ENCODE results near the gene DCC.

DNA sequence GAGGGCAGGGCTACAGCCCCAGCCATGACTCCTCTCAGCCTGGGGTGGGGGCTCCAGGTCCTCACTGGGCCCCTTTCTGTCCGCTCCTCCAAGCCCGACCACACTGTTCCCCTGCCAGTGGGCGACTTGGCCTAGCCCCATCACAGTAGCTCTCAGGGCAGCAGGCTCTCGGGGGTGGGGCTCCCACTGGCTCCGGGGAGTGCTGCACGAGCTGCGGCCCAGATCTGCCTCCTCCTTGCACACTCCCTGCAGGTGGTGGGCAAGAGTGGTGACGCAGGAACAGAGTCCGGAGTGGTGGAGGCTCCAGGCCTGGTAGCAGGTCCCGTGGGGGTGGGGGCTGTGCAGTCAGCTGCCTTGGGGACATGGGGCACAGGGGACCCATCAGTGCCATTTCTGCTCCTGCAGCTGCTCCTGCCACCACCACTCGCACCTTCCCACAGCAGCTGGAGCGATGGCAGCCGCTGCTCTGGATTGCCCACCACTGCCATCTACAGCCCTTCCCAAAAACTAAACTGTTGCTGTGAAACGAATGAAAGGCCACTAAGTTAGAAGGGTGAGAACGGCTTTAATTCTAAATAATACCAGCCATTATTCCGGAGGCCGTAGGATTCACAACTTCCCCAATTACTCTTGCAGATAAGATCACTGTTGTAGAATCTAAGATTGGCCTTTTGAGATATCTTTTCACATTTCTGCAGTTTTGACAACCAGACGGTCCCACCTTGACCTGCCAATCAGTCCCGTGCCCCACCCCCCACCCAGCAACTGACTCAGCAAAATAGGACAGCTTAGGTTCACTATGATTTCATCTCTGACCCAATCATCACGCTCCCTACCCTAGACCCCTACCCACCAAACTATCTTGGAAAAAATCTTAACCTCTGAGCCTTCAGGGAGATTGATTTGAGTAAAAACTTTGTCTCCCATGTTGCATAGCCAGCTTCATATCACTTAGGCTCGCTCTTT lies 530.2 kb downstream of the DCC start:
- no peak for TF ChIP-seq POLR2A (IDR thresholded peaks at IDR 0.05)
- TF ChIP-seq, protein P1, sequence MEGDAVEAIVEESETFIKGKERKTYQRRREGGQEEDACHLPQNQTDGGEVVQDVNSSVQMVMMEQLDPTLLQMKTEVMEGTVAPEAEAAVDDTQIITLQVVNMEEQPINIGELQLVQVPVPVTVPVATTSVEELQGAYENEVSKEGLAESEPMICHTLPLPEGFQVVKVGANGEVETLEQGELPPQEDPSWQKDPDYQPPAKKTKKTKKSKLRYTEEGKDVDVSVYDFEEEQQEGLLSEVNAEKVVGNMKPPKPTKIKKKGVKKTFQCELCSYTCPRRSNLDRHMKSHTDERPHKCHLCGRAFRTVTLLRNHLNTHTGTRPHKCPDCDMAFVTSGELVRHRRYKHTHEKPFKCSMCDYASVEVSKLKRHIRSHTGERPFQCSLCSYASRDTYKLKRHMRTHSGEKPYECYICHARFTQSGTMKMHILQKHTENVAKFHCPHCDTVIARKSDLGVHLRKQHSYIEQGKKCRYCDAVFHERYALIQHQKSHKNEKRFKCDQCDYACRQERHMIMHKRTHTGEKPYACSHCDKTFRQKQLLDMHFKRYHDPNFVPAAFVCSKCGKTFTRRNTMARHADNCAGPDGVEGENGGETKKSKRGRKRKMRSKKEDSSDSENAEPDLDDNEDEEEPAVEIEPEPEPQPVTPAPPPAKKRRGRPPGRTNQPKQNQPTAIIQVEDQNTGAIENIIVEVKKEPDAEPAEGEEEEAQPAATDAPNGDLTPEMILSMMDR (IDR thresholded peaks at IDR 0.05): no peak

All from transverse colon (tissue), 3 donors.